H1 (cell line): Measurements from ENCODE around the gene KHDRBS2. TPM values are rescaled to one million over a fixed set of nuclear protein-coding genes. Genes with fewer than 3 reads are reported as not detected.

Source experiments
- CTCF ChIA-PET: fragments of 300-600 bp; sonication (Branson Sonifier 250); formaldehyde crosslinking; loops from one replicate; lab custom pipeline; 2021; ENCODE audit not compliant: partially characterized antibody; lab: Charles Lee
- POLR2A ChIA-PET: fragments of 300-600 bp; sonication (Branson Sonifier 250); formaldehyde crosslinking; loops from one replicate; lab custom pipeline; 2021; ENCODE audit warnings: inconsistent platforms; ENCODE audit not compliant: partially characterized antibody; lab: Charles Lee
- DNase-seq, 2 experiments: peaks; one replicate each; pipeline versions ENCODE4 v3.0.0 to v3.0.0-alpha.2; 2010 to 2022; ENCODE audit warnings: low spot score in 2 of 2, low read depth in 1 of 2, mixed read lengths in 1 of 2
- FAIRE-seq: peaks from 2 replicates; lab custom pipeline; 2011; peaks lifted over from hg19 to GRCh38; lab: Jason Lieb, UNC
- H2AFZ ChIP-seq: 2 replicates; pipeline ENCODE4 v1.8.1; 2012; ENCODE audit warnings: low read length, inconsistent platforms
- H2AK5ac ChIP-seq: 2 replicates; pipeline ENCODE4 v1.6.1; 2013; ENCODE audit warnings: low read depth, low read length
- H2BK120ac ChIP-seq: replicated peaks from 2 replicates; pipeline ENCODE3; 2013; ENCODE audit warnings: low read depth, low read length, inconsistent platforms
- H2BK12ac ChIP-seq: 2 replicates; pipeline ENCODE4 v1.6.1; 2013; ENCODE audit warnings: low read depth, low read length
- H2BK15ac ChIP-seq: 2 replicates; pipeline ENCODE4 v1.6.1; 2013; ENCODE audit warnings: low read length
- H2BK20ac ChIP-seq: 2 replicates; pipeline ENCODE4 v1.6.1; 2013; ENCODE audit warnings: low read length
- H2BK5ac ChIP-seq: 2 replicates; pipeline ENCODE4 v1.6.1; 2013; ENCODE audit warnings: low read depth, low read length
- H3K14ac ChIP-seq: 2 replicates; pipeline ENCODE4 v1.6.1; 2013; ENCODE audit warnings: inconsistent platforms; ENCODE audit not compliant: insufficient read length
- H3K18ac ChIP-seq: 2 replicates; pipeline ENCODE4 v1.6.1; 2013; ENCODE audit warnings: low read length; ENCODE audit errors: extremely low read depth
- H3K23ac ChIP-seq: 2 replicates; pipeline ENCODE4 v1.6.1; 2013; ENCODE audit warnings: inconsistent platforms; ENCODE audit not compliant: insufficient read length
- H3K23me2 ChIP-seq: 2 replicates; pipeline ENCODE4 v1.6.1; 2013; ENCODE audit warnings: low read depth, low read length
- H3K27ac ChIP-seq: 2 replicates; pipeline ENCODE4 v1.6.1; 2011; ENCODE audit warnings: low read depth, low read length, inconsistent platforms
- H3K27me3 ChIP-seq, 4 experiments: replicated peaks in 1 of 4; 1 replicate in 1 of 4; 2 replicates in 3 of 4; pipeline versions ENCODE4 v1.6.1 to v1.8.1; 2011 to 2013; ENCODE audit warnings: low read length in 3 of 4, mild to moderate bottlenecking in 3 of 4, inconsistent platforms in 2 of 4, mixed read lengths in 2 of 4, moderate library complexity in 1 of 4; ENCODE audit not compliant: control insufficient read depth in 3 of 4, insufficient read depth in 3 of 4; ENCODE audit errors: extremely low read depth in 1 of 4
- H3K36me3 ChIP-seq, 4 experiments: 2 replicates each; pipeline versions ENCODE4 v1.6.1 to v1.8.1; 2011 to 2013; ENCODE audit warnings: mild to moderate bottlenecking in 4 of 4, low read length in 3 of 4, moderate library complexity in 2 of 4, control low read depth in 1 of 4, inconsistent platforms in 1 of 4; ENCODE audit not compliant: insufficient read depth in 4 of 4, control insufficient read depth in 2 of 4
- H3K4ac ChIP-seq: replicated peaks from 2 replicates; pipeline ENCODE3; 2013; ENCODE audit warnings: low read length, low read depth, mixed read lengths, inconsistent platforms; ENCODE audit not compliant: insufficient read length
- H3K4me1 ChIP-seq, 4 experiments: replicated peaks in 1 of 4; 1 replicate in 1 of 4; 2 replicates in 3 of 4; pipeline versions ENCODE4 v1.6.1 to v1.8.1; 2011 to 2013; ENCODE audit warnings: low read length in 3 of 4, inconsistent platforms in 2 of 4, mixed read lengths in 1 of 4; ENCODE audit not compliant: insufficient read depth in 4 of 4, control insufficient read depth in 3 of 4
- H3K4me2 ChIP-seq, 2 experiments: 2 replicates each; pipeline versions ENCODE4 v1.6.1 to v1.8.1; 2011 to 2013; ENCODE audit warnings: low read depth in 2 of 2, low read length in 2 of 2, control low read depth in 1 of 2, inconsistent platforms in 1 of 2, mild to moderate bottlenecking in 1 of 2; ENCODE audit not compliant: insufficient read depth in 1 of 2
- H3K4me3 ChIP-seq, 4 experiments: fragments of 200-600, 300-600 bp in 1 of 4; sonication (generic), shearing (Covaris generic), sonication (Bioruptor Twin) in 1 of 4; 2 replicates each; pipeline versions ENCODE4 v1.5.1 to v1.8.1; 2011 to 2016; ENCODE audit warnings: low read length in 4 of 4, low read depth in 3 of 4, control low read depth in 2 of 4, inconsistent platforms in 2 of 4, mild to moderate bottlenecking in 2 of 4, mixed read lengths in 1 of 4, moderate library complexity in 1 of 4; ENCODE audit not compliant: insufficient read depth in 2 of 4; ENCODE audit errors: extremely low read depth in 1 of 4
- H3K56ac ChIP-seq: replicated peaks from 2 replicates; pipeline ENCODE3; 2013; ENCODE audit warnings: low read depth, mild to moderate bottlenecking, mixed read lengths, low read length, inconsistent platforms; ENCODE audit not compliant: insufficient read length
- H3K79me1 ChIP-seq: 2 replicates; pipeline ENCODE4 v1.6.1; 2013; ENCODE audit warnings: low read depth, low read length, control low read depth
- H3K79me2 ChIP-seq, 2 experiments: 2 replicates each; pipeline versions ENCODE4 v1.6.1 to v1.8.1; 2012 to 2013; ENCODE audit warnings: low read length in 2 of 2, mild to moderate bottlenecking in 2 of 2, inconsistent platforms in 1 of 2; ENCODE audit not compliant: insufficient read depth in 2 of 2, control insufficient read depth in 1 of 2
- H3K9ac ChIP-seq, 4 experiments: replicated peaks in 1 of 4; 1 replicate in 1 of 4; 2 replicates in 3 of 4; pipeline versions ENCODE4 v1.6.1 to v1.8.1; 2011 to 2013; ENCODE audit warnings: low read depth in 3 of 4, low read length in 3 of 4, control low read depth in 2 of 4, mild to moderate bottlenecking in 2 of 4, moderate library complexity in 2 of 4, inconsistent platforms in 1 of 4; ENCODE audit errors: extremely low read depth in 1 of 4
- H3K9me3 ChIP-seq, 2 experiments: 2 replicates each; pipeline versions ENCODE4 v1.6.1 to v1.8.1; 2012 to 2013; ENCODE audit warnings: mild to moderate bottlenecking in 2 of 2, moderate library complexity in 2 of 2, control low read depth in 1 of 2, inconsistent platforms in 1 of 2, low read depth in 1 of 2, low read length in 1 of 2, mixed read lengths in 1 of 2; ENCODE audit not compliant: insufficient read depth in 2 of 2
- H4K20me1 ChIP-seq, 2 experiments: replicated peaks in 1 of 2; 2 replicates each; pipeline versions ENCODE3 to v1.8.1; 2011 to 2013; ENCODE audit warnings: inconsistent platforms in 2 of 2, low read length in 2 of 2, mild to moderate bottlenecking in 1 of 2; ENCODE audit not compliant: insufficient read depth in 2 of 2, control insufficient read depth in 1 of 2
- H4K5ac ChIP-seq: 2 replicates; pipeline ENCODE4 v1.6.1; 2013; ENCODE audit warnings: low read length, low read depth, mixed read lengths, inconsistent platforms; ENCODE audit not compliant: insufficient read length
- H4K8ac ChIP-seq: 2 replicates; pipeline ENCODE4 v1.8.0; 2013; ENCODE audit warnings: mild to moderate bottlenecking, moderate library complexity, low read length, inconsistent platforms; ENCODE audit not compliant: insufficient read depth; ENCODE audit errors: extremely low read depth
- H4K91ac ChIP-seq: replicated peaks from 2 replicates; pipeline ENCODE3; 2013; ENCODE audit warnings: low read length, mixed read lengths, inconsistent platforms; ENCODE audit not compliant: insufficient read length
- BRCA1 ChIP-seq: IDR thresholded peaks from 2 replicates; pipeline ENCODE4 v1.6.1; 2012; ENCODE audit warnings: low read depth, low read length, improper control_type of control experiment
- CREB1 ChIP-seq: IDR thresholded peaks from 2 replicates; pipeline ENCODE4 v1.6.1; 2012; ENCODE audit warnings: inconsistent platforms
- FOSL1 ChIP-seq: IDR thresholded peaks from 2 replicates; pipeline ENCODE4 v1.6.1; 2011; ENCODE audit warnings: mild to moderate bottlenecking, low read depth, low read length, moderate library complexity; ENCODE audit not compliant: insufficient read depth
- RNF2 ChIP-seq: fragments of 200-900, 300-1000 bp; sonication (generic); IDR thresholded peaks from 2 replicates; pipeline ENCODE4 v1.7.1; 2016; ENCODE audit warnings: borderline replicate concordance, low read depth, mild to moderate bottlenecking, antibody characterized with exemption, low read length; ENCODE audit not compliant: poor library complexity, severe bottlenecking; ENCODE audit errors: missing control alignments
- RXRA ChIP-seq: IDR thresholded peaks from 2 replicates; pipeline ENCODE4 v1.6.1; 2011; ENCODE audit warnings: low read depth, mild to moderate bottlenecking, low read length, moderate library complexity; ENCODE audit not compliant: insufficient read depth
- YY1 ChIP-seq: IDR thresholded peaks from 2 replicates; pipeline ENCODE4 v1.6.1; 2011; ENCODE audit warnings: low read depth, mild to moderate bottlenecking, low read length
- WGBS, 2 experiments: shearing (Covaris generic) in 1 of 2; methylation state at CpG; one replicate each; pipeline versions ENCODE4 v1.1.6 to v1.1.7; 2013 to 2015; ENCODE audit warnings: low lambda C conversion rate in 2 of 2, mixed read lengths in 2 of 2, inconsistent platforms in 1 of 2, low coverage in 1 of 2, missing lambda C conversion rate in 1 of 2; ENCODE audit not compliant: insufficient replicate concordance in 2 of 2, insufficient coverage in 1 of 2, insufficient read length in 1 of 2; ENCODE audit errors: extremely low coverage in 1 of 2, missing lambda C conversion rate in 1 of 2; 5-methylcytosine and 5-hydroxymethylcytosine counted together
- polyA plus RNA-seq, 7 experiments: library from polyadenylated mRNA; depleted of rRNA in 3 of 7; stranded (reverse) in 5 of 7; unstranded in 2 of 7; fragments of >200 nt in 5 of 7; fragments of 200-250 nt in 2 of 7; gene quantifications; 1 replicate in 5 of 7; 2 replicates in 1 of 7; 4 replicates in 1 of 7; pipeline versions ENCODE4 v1.2.1 to v1.2.3, GENCODE V29; 2011 to 2013; ENCODE audit warnings: missing spikeins in 2 of 7, mixed read lengths in 2 of 7
- total RNA-seq: library from RNA; stranded (reverse); fragmentation: NEBNext Ultra II Directional; extraction: Animal tissue kit (Norgen Biotek cat#: 25700); gene quantifications from 2 replicates; pipeline ENCODE4 v1.2.1, GENCODE V29; 2021

KHDRBS2 gene
- total and polyA plus RNA-seq, 2 of the 8 experiments (the other 6 are each of a cell fraction or from before 2014, with no cell fraction given) = 5.2 to 7.7 TPM

- H2BK15ac ChIP-seq = no peak overlapping the region
Measured at GRCh38 chr6:62119401-62119800, 166.6 kb downstream of the KHDRBS2 start.

More at GRCh38 chr6:62119401-62119800, 166.6 kb downstream of the KHDRBS2 start:
- Histone ChIP-seq H3K23me2 (no peaks in the 10 kb centered on the region; the same call in 1 of the 2 replicates), H3K79me1 (no peaks in the 10 kb centered on the region), H3K79me2 (no peaks in the 10 kb centered on the region), H4K5ac (no peak overlapping the region), H2AK5ac (no peak overlapping the region), H4K20me1 (no peaks in the 10 kb centered on the region), H3K9me3 (peaks cover 0 to 5% of the 10 kb centered on the region in 2 experiments; a peak in 2 of 4 replicates), H3K9ac (no peak overlapping the region), H3K36me3 (peaks cover 0 to 3% (median 1%) of the 10 kb centered on the region in 4 experiments; a peak in 1 of 8 replicates), H3K27me3 (no peaks in the 10 kb centered on the region), H3K18ac (no peak overlapping the region), H2BK20ac (no peak overlapping the region), H3K4me3 (no peak overlapping the region), H2BK12ac (no peak overlapping the region), H3K14ac (no peak overlapping the region), H4K8ac (no peak overlapping the region), H2BK5ac (no peak overlapping the region), H3K56ac (no peak overlapping the region), H4K91ac (no peak overlapping the region), H3K4me2 (no peak overlapping the region), H3K27ac (no peak overlapping the region), H2BK120ac (no peak overlapping the region), H3K4ac (no peak overlapping the region), H3K23ac (no peak overlapping the region), H3K4me1 (no peaks in the 10 kb centered on the region), H2AFZ (no peak overlapping the region)
- TF ChIP-seq FOSL1 (no peak), CREB1 (no peak), BRCA1 (no peak), RNF2 (no peak), RXRA (no peak), YY1 (no peak)
- FAIRE-seq (no peak), DNase-seq (no peak)
- ChIA-PET POLR2A (no interaction called here), CTCF (no interaction called here)
- WGBS, 2 experiments = 100% methylated on average over 1 of the region's 1 CpG; no CpG with 5 or more reads in 1 of the 2 experiments
